IPS-NIHi11 (cell line): ENCODE results near the gene MICAL2.

Source experiments
- DNase-seq: peaks from one replicate; pipeline ENCODE4 v3.0.0; 2012; ENCODE audit warnings: mixed read lengths, low spot score

Gene MICAL2

GRCh38 chr11:12076840-12077534 lies 33.4 kb upstream of the MICAL2 start:
- no peak for DNase-seq

- no peak for DNase-seq
Measured at GRCh38 chr11:12077535-12078280, 32.7 kb upstream of the MICAL2 start.

- DNase-seq = no peak
Measured at GRCh38 chr11:12079726-12080556, 30.4 kb upstream of the MICAL2 start.

- no peak for DNase-seq
Measured at GRCh38 chr11:12083380-12083779, 27.0 kb upstream of the MICAL2 start.

GRCh38 chr11:12084256-12084655 lies 26.1 kb upstream of the MICAL2 start:
- no peak for DNase-seq

GRCh38 chr11:12085371-12086251 lies 24.8 kb upstream of the MICAL2 start:
- DNase-seq = no peak

GRCh38 chr11:12086271-12087074 lies 23.9 kb upstream of the MICAL2 start:
- DNase-seq = no peak

GRCh38 chr11:12087075-12088004 lies 23.1 kb upstream of the MICAL2 start:
- no peak for DNase-seq

GRCh38 chr11:12088047-12088481 lies 22.3 kb upstream of the MICAL2 start:
- no peak for DNase-seq

GRCh38 chr11:12088531-12088930 lies 21.9 kb upstream of the MICAL2 start:
- no peak for DNase-seq

- DNase-seq = no peak
Measured at GRCh38 chr11:12089041-12089440, 21.3 kb upstream of the MICAL2 start.

GRCh38 chr11:12089473-12089872 lies 20.9 kb upstream of the MICAL2 start:
- no peak for DNase-seq

GRCh38 chr11:12090061-12090591 lies 20.3 kb upstream of the MICAL2 start:
- no peak for DNase-seq

GRCh38 chr11:12090761-12091258 lies 19.6 kb upstream of the MICAL2 start:
- no peak for DNase-seq

GRCh38 chr11:12091956-12092558 lies 18.3 kb upstream of the MICAL2 start:
- DNase-seq = no peak

- DNase-seq = no peak
Measured at GRCh38 chr11:12092714-12093113, 17.7 kb upstream of the MICAL2 start.

GRCh38 chr11:12094872-12095800 lies 15.3 kb upstream of the MICAL2 start:
- DNase-seq = no peak

GRCh38 chr11:12097219-12097618 lies 13.2 kb upstream of the MICAL2 start:
- no peak for DNase-seq
